ENCODE data around the gene DDR2.

DNA sequence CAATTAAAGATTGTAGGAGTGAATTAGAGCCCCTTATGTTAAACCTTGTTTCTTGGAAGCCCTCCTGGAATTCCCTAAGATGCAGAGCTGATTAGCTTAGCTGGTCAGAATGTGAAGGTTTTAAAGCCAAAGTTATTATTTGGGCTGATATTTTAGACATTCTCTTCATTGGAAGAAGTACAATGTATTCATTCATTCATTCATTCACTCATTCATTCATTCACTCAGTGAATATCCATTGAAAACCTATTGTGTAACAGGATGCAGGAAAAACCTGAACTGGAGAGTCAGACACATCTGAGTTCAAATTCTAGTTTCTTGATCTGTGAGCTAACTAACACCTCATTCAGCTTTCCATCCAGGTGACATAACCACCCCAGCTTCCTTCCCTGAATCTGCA is 29.7 kb downstream of the DDR2 start:
- TF ChIP-seq, protein P1, sequence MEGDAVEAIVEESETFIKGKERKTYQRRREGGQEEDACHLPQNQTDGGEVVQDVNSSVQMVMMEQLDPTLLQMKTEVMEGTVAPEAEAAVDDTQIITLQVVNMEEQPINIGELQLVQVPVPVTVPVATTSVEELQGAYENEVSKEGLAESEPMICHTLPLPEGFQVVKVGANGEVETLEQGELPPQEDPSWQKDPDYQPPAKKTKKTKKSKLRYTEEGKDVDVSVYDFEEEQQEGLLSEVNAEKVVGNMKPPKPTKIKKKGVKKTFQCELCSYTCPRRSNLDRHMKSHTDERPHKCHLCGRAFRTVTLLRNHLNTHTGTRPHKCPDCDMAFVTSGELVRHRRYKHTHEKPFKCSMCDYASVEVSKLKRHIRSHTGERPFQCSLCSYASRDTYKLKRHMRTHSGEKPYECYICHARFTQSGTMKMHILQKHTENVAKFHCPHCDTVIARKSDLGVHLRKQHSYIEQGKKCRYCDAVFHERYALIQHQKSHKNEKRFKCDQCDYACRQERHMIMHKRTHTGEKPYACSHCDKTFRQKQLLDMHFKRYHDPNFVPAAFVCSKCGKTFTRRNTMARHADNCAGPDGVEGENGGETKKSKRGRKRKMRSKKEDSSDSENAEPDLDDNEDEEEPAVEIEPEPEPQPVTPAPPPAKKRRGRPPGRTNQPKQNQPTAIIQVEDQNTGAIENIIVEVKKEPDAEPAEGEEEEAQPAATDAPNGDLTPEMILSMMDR (IDR thresholded peaks at IDR 0.05; ENCODE audit: borderline replicate concordance, extremely low read depth, low read length, poor library complexity, severe bottlenecking), result no peak
- no peak for TF ChIP-seq EZH2 (IDR thresholded peaks at IDR 0.05; ENCODE audit: borderline replicate concordance, low read depth, low read length, severe bottlenecking)

All from DND-41 (cell line).